Keratinocyte (primary cell): ENCODE data around the gene TRAP1. TPM values are rescaled to one million over a fixed set of nuclear protein-coding genes. Genes with fewer than 3 reads are reported as not detected.

Experiments
- DNase-seq: peaks from one replicate; pipeline ENCODE4 v3.0.0-alpha.2; 2011; ENCODE audit warnings: low read depth, missing footprints, low spot score
- FAIRE-seq: peaks from 2 replicates; lab custom pipeline; 2011; peaks lifted over from hg19 to GRCh38; lab: Jason Lieb, UNC
- H2AFZ ChIP-seq: 2 replicates; pipeline ENCODE4 v1.6.0; 2012; ENCODE audit warnings: low read length, control low read depth, inconsistent platforms; ENCODE audit not compliant: control insufficient read depth
- H3K27ac ChIP-seq: 2 replicates; pipeline ENCODE4 v1.5.1; 2011; ENCODE audit warnings: low read length; ENCODE audit not compliant: control insufficient read depth, insufficient read depth
- H3K27me3 ChIP-seq: 3 replicates; pipeline ENCODE4 v1.6.0; 2011; ENCODE audit warnings: low read length; ENCODE audit not compliant: control insufficient read depth, insufficient read depth; ENCODE audit errors: extremely low read depth
- H3K36me3 ChIP-seq, 2 experiments: 2 replicates in 1 of 2; 3 replicates in 1 of 2; pipeline ENCODE4 v1.5.1; 2011; ENCODE audit warnings: low read length in 2 of 2, mild to moderate bottlenecking in 1 of 2; ENCODE audit not compliant: control insufficient read depth in 2 of 2, insufficient read depth in 2 of 2; ENCODE audit errors: extremely low read depth in 1 of 2
- H3K4me1 ChIP-seq: 3 replicates; pipeline ENCODE4 v1.5.1; 2011; ENCODE audit warnings: low read length; ENCODE audit not compliant: control insufficient read depth, insufficient read depth; ENCODE audit errors: extremely low read depth
- H3K4me2 ChIP-seq: 3 replicates; pipeline ENCODE4 v1.6.0; 2011; ENCODE audit warnings: low read depth, low read length; ENCODE audit not compliant: control insufficient read depth, insufficient read depth; ENCODE audit errors: extremely low read depth
- H3K4me3 ChIP-seq, 3 experiments: fragments of 200-600 bp in 1 of 3; sonication (generic) in 1 of 3; 2 replicates in 2 of 3; 3 replicates in 1 of 3; pipeline ENCODE4 v1.5.1; 2011 to 2016; ENCODE audit warnings: low read length in 3 of 3, mild to moderate bottlenecking in 3 of 3, control low read depth in 2 of 3, inconsistent platforms in 1 of 3, low read depth in 1 of 3, mixed read lengths in 1 of 3, mixed run types in 1 of 3, moderate library complexity in 1 of 3; ENCODE audit not compliant: control insufficient read depth in 2 of 3, insufficient read depth in 2 of 3; ENCODE audit errors: extremely low read depth in 1 of 3
- H3K79me2 ChIP-seq: 2 replicates; pipeline ENCODE4 v1.6.0; 2012; ENCODE audit warnings: low read length; ENCODE audit not compliant: control insufficient read depth, insufficient read depth
- H3K9ac ChIP-seq: 3 replicates; pipeline ENCODE4 v1.6.0; 2011; ENCODE audit warnings: low read length; ENCODE audit not compliant: control insufficient read depth, insufficient read depth; ENCODE audit errors: extremely low read depth
- H3K9me1 ChIP-seq: 3 replicates; pipeline ENCODE4 v1.6.0; 2011; ENCODE audit warnings: low read length; ENCODE audit not compliant: control insufficient read depth, insufficient read depth; ENCODE audit errors: extremely low read depth
- H3K9me3 ChIP-seq: 2 replicates; pipeline ENCODE4 v1.5.1; 2012; ENCODE audit warnings: low read depth, low read length; ENCODE audit not compliant: control insufficient read depth
- H4K20me1 ChIP-seq: 3 replicates; pipeline ENCODE4 v1.6.0; 2011; ENCODE audit warnings: low read length; ENCODE audit not compliant: control insufficient read depth, insufficient read depth; ENCODE audit errors: extremely low read depth
- CTCF ChIP-seq, 3 experiments: IDR thresholded peaks in 1 of 3; conservative IDR thresholded peaks in 1 of 3; optimal IDR thresholded peaks in 1 of 3; 2 replicates in 2 of 3; 3 replicates in 1 of 3; pipeline versions ENCODE3 to v1.5.1; 2011; ENCODE audit warnings: low read length in 3 of 3, mild to moderate bottlenecking in 3 of 3, moderate library complexity in 2 of 3, control low read depth in 1 of 3, inconsistent platforms in 1 of 3; ENCODE audit not compliant: insufficient read depth in 2 of 3; ENCODE audit errors: extremely low read depth in 1 of 3
- EZH2 ChIP-seq: IDR thresholded peaks from one replicate; pipeline ENCODE4 v1.6.1; 2012; ENCODE audit warnings: inconsistent platforms, mild to moderate bottlenecking, low read length, moderate library complexity
- dilution Hi-C: fragments of 300-500 bp; cut with MboI; formaldehyde crosslinking; loops from one replicate; pipeline ENCODE4 v1.7.0; 2020; ENCODE audit warnings: low sequenced_read_pairs; ENCODE audit not compliant: extremely low pct_ligation_motif_present
- polyA minus RNA-seq, 3 experiments: library from RNA; depleted of rRNA, polyadenylated mRNA; stranded (reverse); fragments of >200 nt; gene quantifications; 1 replicate in 1 of 3; 2 replicates in 1 of 3; 3 replicates in 1 of 3; pipeline ENCODE4 v1.2.3, GENCODE V29; 2011
- polyA plus RNA-seq, 5 experiments: library from polyadenylated mRNA; depleted of rRNA in 3 of 5; stranded (reverse) in 3 of 5; stranded (forward) in 1 of 5; unstranded in 1 of 5; fragments of >200 nt; gene quantifications; 1 replicate in 1 of 5; 2 replicates in 3 of 5; 3 replicates in 1 of 5; pipeline versions ENCODE4 v1.2.1 to v1.2.3, GENCODE V29; 2011 to 2012; ENCODE audit warnings: missing spikeins in 2 of 5, low read depth in 1 of 5, low replicate concordance in 1 of 5

TRAP1 gene
- polyA plus RNA-seq = 92.1 to 136 TPM (median 106 TPM) in 3 replicates
- polyA plus RNA-seq (2011; ENCODE audit: low read depth) = 69.2 TPM
- polyA plus RNA-seq (2011; cell fraction: cytosol; rRNA removed) = 70.2 and 76.7 TPM in 2 replicates
- 139 and 181 TPM in 2 replicates for polyA plus RNA-seq (2011; cell fraction: nucleus; rRNA removed)
- polyA plus RNA-seq (2012; ENCODE audit: low replicate concordance) = 102 and 104 TPM in 2 replicates
- polyA minus RNA-seq = 150 to 340 TPM (median 154 TPM) in 3 replicates
- polyA minus RNA-seq (2011; cell fraction: cytosol; rRNA and poly(A)+ RNA removed) = 71.4 TPM
- polyA minus RNA-seq (2011; cell fraction: nucleus; rRNA and poly(A)+ RNA removed) = 63.1 and 76.1 TPM in 2 replicates

GRCh38 chr16:3717235-3718018 is at the start of gene TRAP1:
TSS of gene TRAP1 (minus strand) at chr16:3717524. CDS start at chr16:3717508, 16 bp downstream.
- peaks cover 2% of the 10 kb centered on the region for H3K9me1 ChIP-seq
- peak within 1 kb of the TSS; percentile 95 for H3K9ac ChIP-seq
- H3K9me3 ChIP-seq = no peaks in the 10 kb centered on the region
- no peaks in the 10 kb centered on the region for H3K27me3 ChIP-seq
- peak within 1 kb of the TSS; percentile 86 to 93 (median 90) for H3K4me3 ChIP-seq
- dilution Hi-C loops = no loop called here
- H3K36me3 ChIP-seq = peaks cover 0 to 3% of the 10 kb centered on the region in 2 experiments
- H3K4me1 ChIP-seq = peaks cover 10% of the 10 kb centered on the region
- peak within 1 kb of the TSS; percentile 98 for H3K4me2 ChIP-seq
- TF ChIP-seq EZH2 = no peak
- H3K27ac ChIP-seq = peak within 1 kb of the TSS; percentile 89
- H2AFZ ChIP-seq = peak within 1 kb of the TSS; percentile 96
- peak; percentile 9 for FAIRE-seq
- H3K79me2 ChIP-seq = peaks cover 42% of the 10 kb centered on the region
- no peak for DNase-seq
- no peaks in the 10 kb centered on the region for H4K20me1 ChIP-seq

DNA sequence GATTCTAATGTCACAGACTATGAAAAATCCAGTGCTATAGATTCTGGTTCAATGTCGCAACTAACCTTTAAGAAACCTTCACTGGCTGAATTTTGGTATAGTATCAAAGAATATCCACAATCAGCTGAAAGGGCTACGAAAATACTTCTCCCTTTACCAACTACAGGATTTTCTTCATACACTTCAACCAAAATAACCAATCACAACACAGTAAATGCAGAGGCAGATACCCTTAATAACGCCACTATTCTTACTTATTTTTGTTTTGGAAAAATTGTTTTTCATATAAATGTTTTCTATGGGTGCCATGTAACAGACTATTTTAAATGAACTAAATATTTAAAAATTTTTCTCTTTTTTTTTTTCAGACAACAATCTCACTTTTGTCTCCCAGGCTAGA is 48.9 kb upstream of the TRAP1 start:
- no peak overlapping the region for H2AFZ ChIP-seq
- no peaks in the 10 kb centered on the region for H3K27me3 ChIP-seq
- FAIRE-seq = no peak
- no peak overlapping the region for H3K9ac ChIP-seq
- no peaks in the 10 kb centered on the region for H3K9me1 ChIP-seq
- H4K20me1 ChIP-seq = peaks cover 4% of the 10 kb centered on the region
- no peak for DNase-seq
- no peak overlapping the region for H3K4me2 ChIP-seq
- no peak overlapping the region for H3K4me3 ChIP-seq
- TF ChIP-seq EZH2 (no peak), CTCF (optimal IDR thresholded peaks at IDR 0.05 in 1 of 3, IDR thresholded peaks at IDR 0.05 in 1 of 3, conservative IDR thresholded peaks at IDR 0.05 in 1 of 3; ENCODE audit: extremely low read depth in 1 of 3, insufficient read depth in 2 of 3, low read length in 3 of 3) (no peak)
- H3K36me3 ChIP-seq = peaks cover 20 to 25% of the 10 kb centered on the region in 2 experiments
- H3K9me3 ChIP-seq = no peaks in the 10 kb centered on the region
- H3K27ac ChIP-seq = no peak overlapping the region
- H3K4me1 ChIP-seq = no peaks in the 10 kb centered on the region
- dilution Hi-C loops = no loop called here
- H3K79me2 ChIP-seq = no peaks in the 10 kb centered on the region
